Cardiac fibroblast (primary cell): ENCODE data around the gene NPHP1.
A peak's percentile ranks its signal among the peaks of the same experiment; 100 is the strongest.
"Not testable (repeated sequence)": the region's sequence is repeated elsewhere in the genome, so short reads cannot be mapped to it uniquely, and the experiment has no call there.

Experiments used
- DNase-seq, 2 donors: peaks; one replicate each; pipeline versions ENCODE4 v3.0.0 to v3.0.0-alpha.2; 2010; ENCODE audit warnings: low read depth in 2 of 2
- H3K4me3 ChIP-seq, 2 donors: replicated peaks in 1 of 2; 1 replicate in 1 of 2; 2 replicates in 1 of 2; pipeline ENCODE4 v1.5.1; 2011; ENCODE audit warnings: low read depth in 2 of 2, low read length in 2 of 2, mild to moderate bottlenecking in 2 of 2, moderate library complexity in 1 of 2
- CTCF ChIP-seq: IDR thresholded peaks from one replicate; pipeline ENCODE4 v1.5.1; 2011; ENCODE audit warnings: low read depth, mild to moderate bottlenecking, low read length, inconsistent platforms

NPHP1 gene

DNA sequence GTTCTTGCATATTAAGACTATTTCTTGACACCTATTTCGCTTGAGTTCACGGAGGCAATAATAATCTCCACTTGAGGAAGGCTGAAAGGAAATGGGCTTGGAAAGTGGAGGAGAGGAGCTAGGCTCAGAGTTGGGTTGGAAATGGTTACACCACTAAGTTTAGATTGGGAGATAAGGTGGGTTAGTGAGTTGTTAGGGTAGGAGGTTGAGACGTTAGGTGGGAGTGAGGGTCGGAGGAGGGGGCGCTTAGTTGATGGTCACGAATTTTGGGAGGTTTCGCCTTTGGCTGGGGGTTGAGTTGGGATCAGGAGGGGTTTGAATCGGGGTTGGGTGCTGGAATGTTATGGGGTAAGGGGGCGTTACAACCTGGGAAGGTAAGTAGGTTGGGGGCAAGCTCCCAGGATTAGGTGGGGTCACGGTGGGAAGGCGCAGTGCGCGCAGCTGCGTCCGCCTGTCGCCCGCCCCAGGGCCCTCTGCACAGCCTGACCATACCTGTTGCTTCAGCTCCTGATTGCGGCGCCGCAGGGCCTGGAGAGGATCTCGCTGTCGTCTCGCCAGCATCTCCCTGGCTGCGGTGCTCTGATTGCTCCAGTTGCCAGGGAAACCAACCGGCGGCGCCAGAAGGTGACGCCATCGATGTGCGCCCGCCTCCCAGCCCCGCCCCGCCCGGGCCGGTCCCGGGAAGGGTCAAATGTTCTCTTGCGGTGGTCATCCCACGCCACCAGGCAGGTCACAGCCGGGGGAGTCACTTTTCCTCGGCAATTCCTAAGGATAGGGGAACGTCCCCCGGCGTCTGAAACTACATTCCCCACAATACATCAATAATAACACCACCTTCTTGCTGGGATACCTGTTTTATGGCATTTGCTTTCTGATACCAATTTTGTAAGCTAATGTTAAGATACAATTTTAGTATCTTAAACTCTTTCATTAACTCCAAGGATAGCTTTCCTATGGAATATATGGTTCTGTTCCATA is at the start of gene NPHP1:
Gene NPHP1 (minus strand): TSS at position 606 of the 978 bp plus-strand sequence. CDS start 45 bp downstream, at position 561.
- peak; percentile 88 for DNase-seq
- H3K4me3 ChIP-seq: peak within 1 kb of the TSS; percentile 66 to 92
- TF ChIP-seq CTCF: no peak

DNA sequence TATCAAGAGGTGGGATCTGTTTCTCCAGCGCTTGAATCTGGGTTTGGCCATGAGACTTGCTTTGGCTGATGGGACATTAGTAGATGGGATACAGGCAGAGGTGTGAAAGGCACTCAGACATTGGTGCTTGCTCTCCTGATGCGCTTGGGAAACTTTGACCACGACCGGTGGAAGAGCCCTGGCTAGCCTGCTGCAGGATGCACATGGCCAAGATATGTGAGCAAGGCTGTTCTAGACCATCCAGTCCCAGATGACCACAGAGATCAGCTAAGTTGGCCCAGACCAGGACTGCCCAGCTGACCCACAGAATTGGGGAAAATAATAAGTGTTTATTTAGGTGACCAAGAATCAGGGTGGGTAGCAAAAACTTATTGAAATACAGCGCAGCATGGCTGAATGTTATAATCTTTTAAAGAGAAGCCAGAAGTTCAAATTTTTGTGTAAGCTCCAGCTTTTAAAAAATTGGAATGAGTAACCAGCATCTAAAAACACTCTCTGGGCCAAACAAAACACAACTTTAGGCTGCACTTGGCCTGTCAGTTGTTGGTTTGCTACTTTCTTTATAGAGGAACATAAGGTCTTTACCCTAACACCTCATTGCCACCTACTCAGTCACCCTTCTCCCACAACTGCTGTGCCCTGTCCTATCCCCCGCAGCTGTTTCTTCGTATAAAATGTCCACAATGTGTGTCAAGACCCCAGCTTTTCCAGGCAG is 43.4 kb upstream of the NPHP1 start:
- peak; percentile 1 to 4 for DNase-seq

DNA sequence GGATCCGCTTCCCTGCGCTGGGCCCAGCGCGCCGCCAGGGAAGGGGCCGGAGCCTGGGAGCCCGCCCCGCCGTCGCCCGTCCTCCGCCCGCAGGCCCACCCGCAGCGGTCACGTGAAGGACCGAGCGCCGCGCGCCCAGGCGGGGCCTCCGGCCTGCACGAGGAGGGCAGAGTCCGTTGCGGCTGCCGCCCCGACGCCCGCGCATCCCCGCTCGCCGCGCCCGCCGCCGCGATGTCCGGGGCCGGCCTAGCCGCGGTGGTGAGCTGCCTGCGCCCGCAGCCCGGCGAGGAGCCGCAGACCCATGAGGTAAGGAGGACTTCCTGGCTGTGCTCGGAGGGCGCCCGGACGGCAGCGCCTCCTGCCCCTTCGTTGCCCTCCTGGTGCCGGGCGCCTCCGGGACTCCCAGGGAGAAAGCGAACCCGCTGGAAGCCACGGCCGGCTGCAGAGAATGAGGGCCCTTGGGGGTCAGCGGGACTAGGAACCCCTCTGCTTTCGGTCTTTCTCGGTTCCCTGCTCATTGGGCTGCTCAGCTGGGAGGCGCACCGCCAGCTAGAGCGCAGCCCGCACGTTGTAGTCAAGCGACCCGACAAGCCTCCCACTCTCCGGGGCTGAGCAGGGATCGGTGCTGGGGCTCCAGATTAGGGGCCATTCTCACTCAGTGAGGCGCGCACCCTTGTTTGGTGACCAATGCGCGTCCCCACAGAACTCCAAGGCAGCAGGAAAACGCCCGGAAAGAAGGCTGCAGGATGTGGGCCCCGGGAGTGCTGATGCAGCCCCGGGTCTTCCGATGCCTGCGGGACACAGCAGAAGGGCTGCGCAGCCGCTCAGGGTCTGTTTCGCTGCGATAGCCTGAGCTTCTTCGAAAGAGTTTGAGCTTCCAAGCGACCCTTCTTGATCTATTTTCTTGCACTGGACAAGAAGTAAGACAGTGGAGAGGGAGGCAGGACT is 40.9 kb upstream of the NPHP1 start:
- DNase-seq, H3K4me3 ChIP-seq: not testable (repeated sequence)

More for the DNA sequence above, 43.4 kb upstream of the NPHP1 start:
- H3K4me3 ChIP-seq: not testable (repeated sequence)

DNA sequence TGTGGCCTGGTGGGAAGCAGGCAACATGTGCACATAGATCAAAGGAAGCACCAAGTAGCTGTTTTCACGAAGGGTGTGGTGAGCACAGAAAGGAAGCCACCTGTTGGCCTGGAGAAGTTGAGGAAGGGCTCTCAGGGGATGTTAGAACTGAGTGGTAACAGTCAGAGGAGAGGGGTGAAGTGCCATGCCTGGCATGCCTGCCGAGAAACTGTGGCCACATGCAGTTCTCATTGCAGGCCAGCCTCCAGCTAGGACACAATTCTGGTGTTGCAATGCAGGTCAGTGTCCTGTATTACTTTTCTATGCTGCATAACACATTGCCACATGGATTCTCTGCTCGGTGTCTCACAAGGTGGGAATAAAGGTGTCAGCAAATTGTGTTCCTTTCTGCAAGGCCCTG is 38.5 kb upstream of the NPHP1 start:
- H3K4me3 ChIP-seq, DNase-seq: not testable (repeated sequence)

GRCh38 chr2:110234514-110234913 is 29.7 kb upstream of the NPHP1 start:
- not testable (repeated sequence) for H3K4me3 ChIP-seq, DNase-seq

DNA sequence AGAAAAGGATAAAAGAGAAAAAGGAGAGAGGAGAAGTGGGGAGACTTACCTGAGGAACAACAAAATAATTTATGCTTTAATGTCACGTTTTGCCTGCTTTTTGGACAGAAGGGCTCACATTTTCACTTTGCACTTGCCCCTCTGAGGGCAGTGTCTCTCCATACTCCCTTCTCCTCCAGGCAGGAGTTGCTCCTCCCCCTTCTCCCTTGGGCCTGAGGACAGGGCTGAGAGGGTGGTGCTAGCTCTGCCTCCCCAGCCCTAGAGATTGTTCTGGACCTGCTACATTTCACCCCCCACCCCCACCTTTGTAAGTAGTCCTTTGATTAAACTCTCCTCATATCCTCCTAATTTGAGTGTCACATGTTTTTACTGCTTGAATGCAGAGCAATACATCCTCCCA is 25.1 kb upstream of the NPHP1 start:
- not testable (repeated sequence) for H3K4me3 ChIP-seq, DNase-seq

DNA sequence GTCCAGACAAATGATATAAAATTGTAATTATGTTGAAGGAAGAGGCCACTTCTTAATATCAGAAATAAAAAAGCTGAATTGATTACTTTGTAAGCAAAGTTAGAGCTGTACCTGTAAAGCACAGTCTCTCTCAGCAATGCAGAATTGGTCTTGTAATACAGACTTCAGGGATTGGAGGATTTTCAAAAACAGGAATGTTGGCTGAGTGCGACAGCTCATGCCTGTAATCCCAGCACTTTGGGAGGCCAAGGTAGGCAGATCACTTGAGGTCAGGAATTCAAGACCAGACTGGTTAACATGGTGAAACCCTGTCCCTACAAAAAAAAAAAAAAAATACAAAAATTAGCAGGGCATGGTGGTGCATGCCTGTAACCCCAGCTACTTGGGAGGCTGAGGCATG is 17.8 kb upstream of the NPHP1 start:
- H3K4me3 ChIP-seq, DNase-seq: not testable (repeated sequence)

GRCh38 chr2:110221938-110222337 is 17.1 kb upstream of the NPHP1 start:
- H3K4me3 ChIP-seq: no peak overlapping the region
- TF ChIP-seq CTCF: no peak
- DNase-seq: no peak

- DNase-seq: no peak
- no peak overlapping the region for H3K4me3 ChIP-seq
- no peak for TF ChIP-seq CTCF
Observed at GRCh38 chr2:110220190-110220564, 15.4 kb upstream of the NPHP1 start.
